Muscle layer of duodenum (tissue), 2 donors: ENCODE measurements around the gene SLC6A19.

Source experiments
- H3K27ac ChIP-seq: one replicate; pipeline ENCODE4 v1.7.0; 2013; ENCODE audit warnings: mild to moderate bottlenecking, low read length
- H3K27me3 ChIP-seq: one replicate; pipeline ENCODE4 v1.7.0; 2013; ENCODE audit warnings: low read depth, mild to moderate bottlenecking, control low read depth, low read length
- H3K36me3 ChIP-seq, 2 donors: one replicate each; pipeline ENCODE4 v1.7.0; 2013; ENCODE audit warnings: low read length in 2 of 2, control low read depth in 1 of 2, mild to moderate bottlenecking in 1 of 2; ENCODE audit not compliant: insufficient read depth in 2 of 2, control insufficient read depth in 1 of 2
- H3K4me1 ChIP-seq, 2 donors: one replicate each; pipeline ENCODE4 v1.7.0; 2013; ENCODE audit warnings: low read length in 2 of 2, mild to moderate bottlenecking in 2 of 2, control low read depth in 1 of 2, moderate library complexity in 1 of 2; ENCODE audit not compliant: insufficient read depth in 2 of 2, control insufficient read depth in 1 of 2
- H3K4me3 ChIP-seq, 2 donors: one replicate each; pipeline ENCODE4 v1.7.0; 2013; ENCODE audit warnings: low read length in 2 of 2, low read depth in 1 of 2, mild to moderate bottlenecking in 1 of 2
- H3K9me3 ChIP-seq, 2 donors: one replicate each; pipeline ENCODE4 v1.7.0; 2013; ENCODE audit warnings: low read length in 2 of 2, control low read depth in 1 of 2, mild to moderate bottlenecking in 1 of 2; ENCODE audit not compliant: control insufficient read depth in 1 of 2
- donor health status: healthy.

SLC6A19 gene

DNA sequence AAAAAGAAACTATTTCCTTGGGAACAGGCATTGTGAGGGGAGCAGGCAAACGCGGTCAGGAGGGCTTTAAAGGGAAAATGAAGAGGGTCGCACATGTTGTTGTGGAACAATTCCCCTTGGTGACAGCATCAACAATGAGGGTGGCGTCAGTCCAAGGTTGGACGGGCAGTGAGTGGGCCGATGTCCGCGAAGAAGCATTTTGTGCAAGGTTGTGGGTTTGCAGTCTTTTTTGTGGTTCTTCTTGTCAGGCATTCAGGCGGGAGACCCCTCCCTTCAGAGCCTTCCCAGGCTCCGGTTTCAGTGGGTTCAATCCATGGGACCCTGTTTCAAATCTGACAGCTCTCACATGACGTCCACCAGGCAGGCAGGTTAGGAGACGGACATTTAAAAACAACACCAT, 11.1 kb upstream of the SLC6A19 start:
- no peak overlapping the region for H3K4me3 ChIP-seq
- H3K4me1 ChIP-seq: peaks cover 0 to 3% of the 10 kb centered on the region in 2 donors
- no peak overlapping the region for H3K27ac ChIP-seq
- peaks cover 0 to 2% of the 10 kb centered on the region in 2 donors for H3K9me3 ChIP-seq
- H3K27me3 ChIP-seq: peaks cover 8% of the 10 kb centered on the region
- H3K36me3 ChIP-seq: no peaks in the 10 kb centered on the region

- Histone ChIP-seq H3K27ac (no peak overlapping the region), H3K27me3 (peaks cover 8% of the 10 kb centered on the region)
Observed at GRCh38 chr5:1190837-1191239, 10.6 kb upstream of the SLC6A19 start.

DNA sequence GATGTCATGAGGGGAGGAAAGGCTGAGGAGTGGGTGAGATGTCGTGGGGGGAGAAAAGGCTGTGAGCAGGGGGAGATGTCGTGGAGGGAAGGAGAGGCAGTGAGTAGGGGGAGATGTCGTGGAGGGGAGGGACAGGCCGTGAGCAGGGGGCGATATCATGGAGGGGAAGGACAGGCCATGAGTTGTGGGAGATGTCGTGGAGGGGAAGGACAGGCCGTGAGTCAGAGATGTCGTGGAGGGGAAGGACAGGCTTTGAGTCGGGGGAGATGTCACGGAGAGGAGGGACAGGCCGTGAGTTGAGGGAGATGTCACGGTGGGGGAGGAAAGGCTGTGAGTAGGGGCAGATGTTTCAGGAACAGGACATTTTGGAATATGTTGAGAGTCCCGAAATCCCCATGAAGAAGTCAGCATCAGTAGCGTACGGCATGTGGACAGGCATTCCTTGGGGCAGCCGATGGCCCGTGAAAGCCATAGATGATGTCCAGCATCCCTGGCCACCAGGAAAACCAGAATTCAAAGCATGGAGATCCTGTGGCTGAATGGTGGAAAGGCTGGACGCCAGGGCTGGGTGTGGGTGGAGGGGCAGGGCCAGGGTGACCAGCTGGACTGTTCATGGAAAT, 8.3 kb upstream of the SLC6A19 start:
- peaks cover 5% of the 10 kb centered on the region for H3K27me3 ChIP-seq
- no peaks in the 10 kb centered on the region for H3K36me3 ChIP-seq
- no peak overlapping the region for H3K27ac ChIP-seq
- H3K4me3 ChIP-seq: no peak overlapping the region
- peaks cover 0 to 2% of the 10 kb centered on the region in 2 donors for H3K9me3 ChIP-seq
- peaks cover 0 to under 1% of the 10 kb centered on the region in 2 donors for H3K4me1 ChIP-seq

More at GRCh38 chr5:1190837-1191239, 10.6 kb upstream of the SLC6A19 start:
- H3K4me3 ChIP-seq: no peak overlapping the region
- H3K36me3 ChIP-seq: no peaks in the 10 kb centered on the region
- H3K9me3 ChIP-seq: peaks cover 0 to 2% of the 10 kb centered on the region in 2 donors
- peaks cover 0 to 3% of the 10 kb centered on the region in 2 donors for H3K4me1 ChIP-seq

DNA sequence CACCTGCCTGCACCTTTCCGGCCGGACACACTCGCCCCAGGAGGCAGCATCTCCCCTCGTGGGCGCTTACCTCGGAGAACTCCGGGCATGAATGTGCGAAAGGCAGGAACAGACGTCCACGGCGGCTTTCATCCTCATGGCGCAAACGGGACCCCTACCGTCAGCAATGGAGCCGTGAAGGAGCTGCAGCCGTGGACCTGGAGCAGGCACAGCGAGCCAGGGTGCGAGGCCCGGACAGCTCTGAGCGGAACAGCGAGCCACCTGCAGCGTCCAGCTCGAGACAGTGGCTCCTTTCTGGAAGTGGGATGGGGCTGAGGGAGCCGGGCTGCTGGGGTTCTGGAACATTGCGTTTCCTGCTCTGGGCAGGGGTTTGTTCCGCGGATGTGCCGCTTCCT, 7.8 kb upstream of the SLC6A19 start:
- Histone ChIP-seq H3K27me3 (peaks cover 10% of the 10 kb centered on the region), H3K36me3 (no peaks in the 10 kb centered on the region), H3K4me3 (no peak overlapping the region), H3K4me1 (no peaks in the 10 kb centered on the region), H3K9me3 (peaks cover 0 to 2% of the 10 kb centered on the region in 2 donors), H3K27ac (no peak overlapping the region)

DNA sequence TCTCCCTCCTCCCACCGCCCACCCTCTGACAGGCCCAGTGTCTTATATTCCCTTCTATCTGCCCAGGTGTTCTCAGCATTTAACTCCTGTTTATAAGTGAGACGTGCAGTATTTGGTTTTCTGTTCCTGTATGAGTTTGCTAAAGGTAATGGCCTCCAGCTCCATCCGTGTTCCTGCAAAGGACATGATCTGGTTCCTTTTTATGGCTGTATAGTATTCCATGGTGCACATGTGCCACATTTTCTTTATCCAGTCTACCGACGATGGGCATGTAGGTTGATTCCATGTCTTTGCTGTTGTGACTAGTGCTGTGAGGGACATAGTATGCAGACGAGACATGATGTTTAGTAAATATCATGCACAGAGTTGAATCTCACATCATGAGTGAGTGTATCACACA, 7.0 kb upstream of the SLC6A19 start:
- Histone ChIP-seq H3K4me3 (no peak overlapping the region), H3K4me1 (no peaks in the 10 kb centered on the region), H3K36me3 (no peaks in the 10 kb centered on the region), H3K9me3 (peaks cover 0 to 2% of the 10 kb centered on the region in 2 donors), H3K27me3 (peaks cover 18% of the 10 kb centered on the region), H3K27ac (no peak overlapping the region)

- H3K27ac ChIP-seq: no peak overlapping the region
- H3K4me3 ChIP-seq: no peak overlapping the region
- H3K9me3 ChIP-seq: peaks cover 0 to 2% of the 10 kb centered on the region in 2 donors
- H3K27me3 ChIP-seq: peaks cover 21% of the 10 kb centered on the region
- no peaks in the 10 kb centered on the region for H3K36me3 ChIP-seq
- H3K4me1 ChIP-seq: no peaks in the 10 kb centered on the region
Observed at GRCh38 chr5:1195439-1195838, 6.0 kb upstream of the SLC6A19 start.

GRCh38 chr5:1195916-1196315, 5.5 kb upstream of the SLC6A19 start:
- Histone ChIP-seq H3K9me3 (peaks cover 0 to 2% of the 10 kb centered on the region in 2 donors), H3K4me3 (no peak overlapping the region), H3K27me3 (peaks cover 18% of the 10 kb centered on the region), H3K4me1 (no peaks in the 10 kb centered on the region), H3K36me3 (no peaks in the 10 kb centered on the region), H3K27ac (no peak overlapping the region)

- Histone ChIP-seq H3K4me3 (no peak overlapping the region), H3K4me1 (no peaks in the 10 kb centered on the region), H3K27me3 (peaks cover 18% of the 10 kb centered on the region), H3K36me3 (no peaks in the 10 kb centered on the region), H3K9me3 (peaks cover 0 to 2% of the 10 kb centered on the region in 2 donors), H3K27ac (no peak overlapping the region)
Observed at GRCh38 chr5:1196562-1196961, 4.8 kb upstream of the SLC6A19 start.

GRCh38 chr5:1197876-1198666, 3.3 kb upstream of the SLC6A19 start:
- H3K27ac ChIP-seq: no peak overlapping the region
- H3K9me3 ChIP-seq: peaks cover 0 to 2% of the 10 kb centered on the region in 2 donors
- peaks cover 18% of the 10 kb centered on the region for H3K27me3 ChIP-seq
- H3K36me3 ChIP-seq: no peaks in the 10 kb centered on the region
- H3K4me3 ChIP-seq: no peak overlapping the region
- no peaks in the 10 kb centered on the region for H3K4me1 ChIP-seq

- H3K36me3 ChIP-seq: no peaks in the 10 kb centered on the region
- peaks cover 18% of the 10 kb centered on the region for H3K27me3 ChIP-seq
Observed at GRCh38 chr5:1199340-1199648, 2.1 kb upstream of the SLC6A19 start.

GRCh38 chr5:1199649-1200494, 1.5 kb upstream of the SLC6A19 start:
- peaks cover 18% of the 10 kb centered on the region for H3K27me3 ChIP-seq
- no peaks in the 10 kb centered on the region for H3K9me3 ChIP-seq
- H3K36me3 ChIP-seq: no peaks in the 10 kb centered on the region
- no peak overlapping the region for H3K4me3 ChIP-seq
- no peak overlapping the region for H3K27ac ChIP-seq
- peaks cover 0 to 3% of the 10 kb centered on the region in 2 donors for H3K4me1 ChIP-seq

More at GRCh38 chr5:1199340-1199648, 2.1 kb upstream of the SLC6A19 start:
- H3K27ac ChIP-seq: no peak overlapping the region
- H3K9me3 ChIP-seq: peaks cover 0 to 2% of the 10 kb centered on the region in 2 donors
- H3K4me1 ChIP-seq: no peaks in the 10 kb centered on the region
- H3K4me3 ChIP-seq: no peak overlapping the region
